K562 (cell line): ENCODE data around the gene ZBTB32.

Experiments used
- CBX2 ChIP-seq: fragments of 200-600 bp; sonication (generic); IDR thresholded peaks from one replicate; pipeline ENCODE4 v1.6.1; 2012; ENCODE audit warnings: mild to moderate bottlenecking, low read length, inconsistent platforms; ENCODE audit not compliant: insufficient read depth, poor library complexity, severe bottlenecking
- DIDO1 ChIP-seq: fragments of 450-650 bp; IDR thresholded peaks from 2 replicates; pipeline ENCODE4 v1.6.1; 2016; ENCODE audit warnings: low read depth, missing biosample characterization, missing genetic modification characterization
- TCF7L2 ChIP-seq: fragments of 150-350 bp; IDR thresholded peaks from 2 replicates; pipeline ENCODE4 v1.6.1; 2016; ENCODE audit warnings: low read depth, mild to moderate bottlenecking, low read length, moderate library complexity

DNA sequence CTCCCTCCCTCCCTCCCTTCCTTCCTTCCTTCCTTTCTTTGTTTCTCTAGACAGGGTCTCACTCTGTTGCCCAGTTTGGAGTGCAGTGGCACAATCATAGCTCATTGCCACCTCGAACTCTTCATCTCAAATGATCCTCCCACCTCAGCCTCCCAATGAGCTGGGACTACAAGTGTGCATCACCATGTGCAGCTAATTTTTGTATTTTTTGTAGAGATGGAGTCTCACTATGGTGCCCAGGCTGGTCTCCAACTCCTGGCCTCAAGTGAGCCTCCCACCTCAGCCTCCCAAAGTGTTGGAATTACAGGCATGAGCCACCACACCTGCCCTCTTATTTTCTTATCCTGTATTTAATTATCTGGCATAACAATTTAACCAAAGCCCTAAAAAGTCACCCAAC is 33.7 kb upstream of the ZBTB32 start:
- TF ChIP-seq TCF7L2 (no peak), CBX2 (no peak), DIDO1 (tag) (no peak)
